GM21381 (cell line): ENCODE results near the gene RUSC2.
"Not testable (repeated sequence)": the region's sequence is repeated elsewhere in the genome, so short reads cannot be mapped to it uniquely, and the experiment has no call there.

Experiments used
- ATAC-seq: cut with Tn5 transposase; IDR thresholded peaks from one replicate; pipeline ENCODE4 v1.9.1; 2021; ENCODE audit warnings: mild to moderate bottlenecking, moderate library complexity; ENCODE audit not compliant: unreplicated experiment

RUSC2 gene

DNA sequence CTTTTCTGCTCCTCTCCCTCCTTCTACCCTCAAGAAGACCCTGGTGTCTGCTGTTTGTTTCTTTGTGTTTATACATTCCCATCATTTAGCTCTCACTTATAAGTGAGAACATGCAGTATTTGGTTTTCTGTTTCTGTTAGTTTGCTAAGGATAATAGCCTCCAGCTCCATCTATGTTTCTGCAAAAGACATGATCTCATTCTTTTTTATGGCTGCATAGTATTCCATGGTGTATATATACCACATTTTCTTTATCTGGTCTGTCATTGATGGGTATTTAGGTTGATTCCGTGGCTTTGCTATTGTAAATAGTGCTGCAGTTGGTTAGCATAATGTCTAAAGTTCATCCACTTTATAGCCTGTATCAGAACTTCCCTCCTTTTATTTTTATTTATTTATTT, 3.2 kb downstream of the RUSC2 start:
- ATAC-seq, result not testable (repeated sequence)

DNA sequence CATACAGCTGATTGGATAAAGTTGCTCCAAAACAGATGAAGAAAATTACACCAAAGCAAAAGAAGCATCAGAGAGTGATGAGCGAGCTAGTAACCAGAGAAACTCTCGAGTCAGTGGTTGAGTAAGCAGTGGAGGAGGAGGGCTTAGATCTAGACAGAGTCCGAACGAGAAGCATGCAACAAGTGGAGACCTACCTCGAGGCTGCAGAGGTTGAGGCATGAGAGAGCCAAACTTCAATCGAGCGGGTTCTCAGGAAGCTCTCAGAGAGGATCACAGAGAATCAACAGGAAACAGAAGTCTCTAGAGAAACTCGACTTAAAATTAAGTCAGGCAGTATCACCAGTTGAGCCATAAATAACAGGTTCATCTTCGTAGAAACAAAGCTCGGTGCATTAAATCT, 6.1 kb downstream of the RUSC2 start:
- no peak for ATAC-seq

GRCh38 chr9:35498245-35498644, 8.3 kb downstream of the RUSC2 start:
- ATAC-seq, result not testable (repeated sequence)

GRCh38 chr9:35499029-35499700, 9.3 kb downstream of the RUSC2 start:
- ATAC-seq, result no peak

DNA sequence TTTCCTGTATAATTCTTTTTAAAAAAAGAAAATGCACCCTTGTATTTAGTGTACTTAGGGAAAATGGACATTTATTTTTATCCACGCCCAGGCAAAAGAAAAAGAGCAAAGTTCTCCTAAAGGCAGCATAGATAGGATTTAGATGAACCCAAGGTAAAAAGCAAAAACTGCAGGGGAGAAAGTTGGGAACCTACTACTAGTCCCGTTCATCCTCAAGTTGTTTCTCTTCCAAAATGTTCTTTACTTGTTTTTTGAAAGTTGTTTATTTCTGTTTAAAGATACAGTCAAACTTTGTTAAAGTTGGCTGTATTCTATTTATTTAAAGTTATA, 9.8 kb downstream of the RUSC2 start:
- ATAC-seq, result no peak

GRCh38 chr9:35500130-35500748, 10.3 kb downstream of the RUSC2 start:
- ATAC-seq, result no peak

GRCh38 chr9:35501946-35502345, 12.0 kb downstream of the RUSC2 start:
- no peak for ATAC-seq

DNA sequence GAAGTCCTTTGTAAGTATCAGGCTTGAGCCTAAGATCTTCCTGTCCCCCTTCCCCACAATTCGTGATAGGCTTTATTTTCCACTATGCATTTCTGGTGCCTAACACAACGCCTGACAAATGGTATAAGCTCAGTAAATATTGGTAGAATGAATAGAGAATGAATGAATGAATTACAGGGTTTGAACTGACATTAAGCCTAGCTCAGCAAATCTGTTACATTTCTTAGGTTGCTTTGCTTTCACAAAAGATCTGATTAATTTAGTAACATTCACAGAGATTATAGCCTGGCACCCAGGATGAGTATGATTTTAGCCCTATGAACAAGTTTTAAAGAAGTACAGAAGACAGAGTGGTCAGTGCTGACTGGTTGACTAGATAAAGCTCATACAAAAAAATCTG, 16.4 kb downstream of the RUSC2 start:
- no peak for ATAC-seq

- no peak for ATAC-seq
Measured at GRCh38 chr9:35508069-35508468, 18.2 kb downstream of the RUSC2 start.

DNA sequence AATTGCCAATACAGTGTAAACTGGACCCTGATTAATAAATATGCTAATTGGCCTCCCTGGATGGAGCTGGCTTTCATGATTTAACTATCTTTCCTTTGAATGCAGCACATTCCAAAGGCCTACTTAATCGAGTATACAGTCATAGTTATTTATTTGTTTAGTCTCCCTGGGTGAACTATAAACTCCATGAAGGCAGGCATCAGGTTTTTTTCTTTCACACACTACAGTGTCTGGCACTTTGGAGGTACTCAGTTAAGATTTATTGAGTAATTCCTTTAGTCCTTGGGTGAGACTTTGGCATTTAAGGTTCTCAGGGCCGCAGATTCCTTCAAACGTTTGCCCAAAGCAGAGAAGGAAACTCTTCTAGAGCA, 20.5 kb downstream of the RUSC2 start:
- no peak for ATAC-seq

DNA sequence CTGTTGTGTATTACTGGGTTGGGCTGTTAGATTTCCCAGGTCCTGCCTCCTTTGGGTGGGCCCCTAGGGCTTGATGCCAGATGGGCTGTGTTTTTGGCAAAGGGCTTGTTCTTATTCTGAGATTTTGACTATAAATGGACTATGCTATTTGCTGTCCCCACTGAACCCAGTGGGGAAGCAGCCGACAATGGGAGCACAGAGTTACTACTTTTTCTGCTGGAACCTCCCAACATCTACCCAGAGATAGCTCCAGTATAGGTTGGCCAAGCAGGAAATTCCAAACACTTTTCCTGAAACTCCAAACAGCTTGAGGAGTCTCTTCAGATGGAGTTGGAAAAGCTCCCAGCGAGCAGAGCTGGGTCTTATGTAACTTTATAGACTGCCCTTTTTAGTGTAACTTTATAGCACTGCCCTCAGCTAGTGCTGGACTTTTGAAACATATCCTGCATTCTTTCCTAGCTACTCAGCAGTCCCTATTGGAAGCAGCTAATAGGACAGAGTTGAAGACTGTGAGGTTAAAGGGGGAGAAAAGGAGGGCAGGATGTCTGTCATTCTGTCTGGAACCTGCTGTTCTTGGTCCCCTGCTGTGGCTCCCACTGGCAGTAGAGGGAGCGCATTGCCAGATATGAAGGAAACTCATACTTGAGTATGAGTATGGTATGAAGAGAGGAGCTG, 21.0 kb downstream of the RUSC2 start:
- no peak for ATAC-seq

GRCh38 chr9:35511453-35511852, 21.5 kb downstream of the RUSC2 start:
- no peak for ATAC-seq

DNA sequence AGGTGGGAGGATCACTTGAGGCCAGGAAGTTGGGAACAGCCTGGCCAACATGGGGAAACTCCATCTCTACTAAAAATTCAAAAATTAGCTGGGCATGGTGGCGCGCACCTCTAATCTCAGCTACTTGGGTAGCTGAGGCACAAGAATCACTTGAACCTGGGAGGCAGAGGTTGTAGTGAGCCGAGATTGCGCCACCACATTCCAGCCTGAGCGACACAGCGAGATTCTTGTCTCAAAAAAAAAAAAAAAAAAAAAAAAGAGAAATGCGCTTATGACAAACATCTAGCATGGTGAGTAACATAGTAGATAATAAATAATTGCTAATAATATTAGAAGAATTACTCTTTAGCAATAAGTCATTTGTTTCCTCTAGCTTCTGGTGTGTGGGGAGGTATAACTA, 25.9 kb downstream of the RUSC2 start:
- ATAC-seq, result no peak

GRCh38 chr9:35516479-35516878, 26.6 kb downstream of the RUSC2 start:
- ATAC-seq, result no peak

DNA sequence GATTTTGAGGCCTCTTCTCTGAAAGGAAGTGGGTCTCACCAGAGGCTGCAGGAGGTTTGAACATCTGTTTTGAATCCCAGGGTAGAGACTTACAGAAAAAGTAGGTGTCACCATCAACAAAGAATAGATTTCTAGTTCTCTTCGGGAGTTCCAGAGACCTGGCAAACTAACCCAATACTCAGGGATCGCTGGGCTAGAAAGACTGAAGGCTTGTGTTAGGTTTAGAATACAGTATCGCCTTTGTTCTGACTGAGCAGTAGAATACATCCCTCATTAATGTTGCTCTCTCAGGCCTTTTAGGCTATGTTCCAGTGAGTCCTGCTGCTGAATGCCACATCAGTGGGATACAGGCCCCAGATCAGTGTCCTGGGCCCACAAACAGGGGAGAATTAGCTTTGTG, 27.2 kb downstream of the RUSC2 start:
- ATAC-seq, result no peak

DNA sequence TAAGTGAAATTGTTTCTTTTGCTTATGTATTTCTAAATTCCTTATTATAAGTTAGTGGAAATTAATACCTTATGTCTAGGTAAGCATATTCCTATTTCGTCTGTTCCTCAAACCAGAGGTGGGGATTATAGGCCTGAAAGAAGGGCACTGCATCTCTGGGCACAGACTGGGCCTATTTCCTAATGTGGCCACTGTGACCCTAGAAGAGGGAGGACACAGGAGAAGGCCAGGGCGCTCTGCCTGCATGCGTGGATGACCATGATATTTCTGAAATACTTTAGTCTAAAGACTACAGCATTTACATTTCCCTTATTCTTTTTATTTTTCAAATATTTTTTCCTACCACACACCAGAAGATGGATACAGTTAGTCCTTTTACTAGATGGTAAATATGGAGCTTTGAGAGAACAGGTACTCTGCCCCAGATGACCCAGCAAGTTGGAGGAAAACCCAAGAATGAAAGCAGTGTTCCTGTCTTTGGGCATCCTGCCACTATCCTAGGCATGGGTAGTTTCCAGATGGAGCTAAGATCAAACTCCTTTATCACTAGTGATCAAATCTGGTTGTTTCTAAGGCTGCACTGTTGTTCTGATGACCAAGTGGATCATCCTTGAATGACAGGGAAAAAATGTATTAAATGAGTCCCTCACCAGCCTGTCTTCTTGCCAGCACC, 27.8 kb downstream of the RUSC2 start:
- ATAC-seq, result no peak

DNA sequence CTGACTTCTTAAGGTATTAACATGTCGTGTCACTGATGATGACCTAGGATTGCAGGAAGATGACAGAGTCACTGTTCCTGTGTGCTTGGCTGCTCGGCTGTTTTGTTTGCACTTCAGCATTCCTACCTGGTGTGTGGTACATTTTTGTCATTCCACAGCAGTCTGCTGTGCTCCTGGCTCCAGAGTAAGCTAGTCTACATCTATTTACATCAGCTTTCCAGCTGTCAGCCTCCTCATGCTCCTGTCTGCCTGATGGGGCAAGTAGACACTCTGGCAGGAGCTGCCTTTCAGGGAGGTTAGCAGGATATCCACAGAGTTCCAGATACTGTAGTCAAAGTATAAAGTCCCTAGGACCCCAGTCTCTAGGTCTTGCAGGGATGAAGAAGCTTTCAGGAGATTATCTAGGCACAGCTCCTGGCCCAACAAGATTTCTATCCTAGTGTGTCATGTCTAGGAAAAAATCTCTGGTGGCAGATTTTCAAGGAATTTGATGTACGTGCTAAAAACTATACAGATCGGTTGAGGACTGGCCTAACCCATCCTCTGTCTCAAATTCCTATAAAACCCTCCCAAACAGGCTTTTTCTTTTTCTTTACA, 28.4 kb downstream of the RUSC2 start:
- no peak for ATAC-seq

GRCh38 chr9:35518981-35519679, 29.2 kb downstream of the RUSC2 start:
- ATAC-seq, result no peak

- ATAC-seq, result no peak
Measured at GRCh38 chr9:35519692-35520363, 29.9 kb downstream of the RUSC2 start.

GRCh38 chr9:35520364-35520710, 30.4 kb downstream of the RUSC2 start:
- no peak for ATAC-seq

DNA sequence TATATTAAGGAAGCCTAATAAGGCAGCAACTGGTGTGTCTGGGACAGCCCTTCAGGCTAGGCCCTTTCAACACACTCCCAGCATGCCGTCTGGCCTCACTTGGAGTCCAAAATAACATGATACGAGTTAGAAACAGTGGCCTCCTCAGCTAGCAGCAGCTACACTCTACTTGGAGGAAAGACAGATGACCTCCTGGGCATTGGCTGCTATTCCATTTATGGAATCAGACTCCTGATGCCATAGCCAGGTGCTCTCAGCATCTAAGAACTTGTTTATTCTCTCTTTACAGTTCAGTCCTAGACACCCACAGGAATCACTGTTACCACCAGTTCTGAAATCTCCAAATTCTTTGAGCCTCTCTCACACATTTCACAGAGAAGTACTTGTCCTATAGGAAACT, 31.8 kb downstream of the RUSC2 start:
- no peak for ATAC-seq
